NCI-H1048 (cell line): ENCODE data around the gene TRIM44.

Experiments
- DNase-seq: peaks from one replicate; lab custom pipeline; 2025; lab: John Stamatoyannopoulos, UW

The TRIM44 gene

GRCh38 chr11:35791088-35791958 is 128.7 kb downstream of the TRIM44 start:
- no peak for DNase-seq

DNA sequence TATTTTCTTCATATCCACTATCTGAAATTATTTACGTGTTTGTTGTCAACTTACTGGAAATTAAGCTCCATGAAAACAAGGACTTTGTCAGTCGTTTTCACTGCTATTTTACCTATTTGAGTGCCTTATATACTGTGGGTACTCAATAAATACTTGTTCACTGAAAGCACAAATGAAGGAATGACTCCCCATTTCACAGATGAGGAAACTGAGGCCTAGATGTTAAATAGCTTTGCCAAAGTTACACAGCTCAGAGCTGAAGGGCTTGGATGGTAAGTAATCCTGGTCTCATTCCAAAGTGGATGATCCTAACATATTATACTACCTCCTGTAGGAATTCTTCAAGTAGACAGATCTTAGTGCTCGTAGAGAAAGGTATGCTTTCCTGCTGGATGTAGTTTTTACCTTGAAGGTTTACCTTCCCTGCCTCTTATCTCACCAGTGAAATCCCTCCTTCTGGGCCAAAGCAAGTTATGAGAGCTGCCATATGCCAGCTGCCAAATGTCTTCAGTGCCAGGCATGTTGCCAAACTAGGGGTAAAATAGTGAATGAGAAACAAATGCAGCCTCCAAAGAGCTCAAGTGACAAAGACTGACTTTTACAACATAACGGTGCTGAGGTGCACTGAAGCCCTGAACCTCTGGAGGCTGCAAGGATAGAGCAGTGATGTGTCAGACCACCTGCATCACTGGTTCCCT is 129.7 kb downstream of the TRIM44 start:
- no peak for DNase-seq

GRCh38 chr11:35792846-35793192 is 130.2 kb downstream of the TRIM44 start:
- no peak for DNase-seq

GRCh38 chr11:35794333-35794732 is 131.8 kb downstream of the TRIM44 start:
- no peak for DNase-seq

DNA sequence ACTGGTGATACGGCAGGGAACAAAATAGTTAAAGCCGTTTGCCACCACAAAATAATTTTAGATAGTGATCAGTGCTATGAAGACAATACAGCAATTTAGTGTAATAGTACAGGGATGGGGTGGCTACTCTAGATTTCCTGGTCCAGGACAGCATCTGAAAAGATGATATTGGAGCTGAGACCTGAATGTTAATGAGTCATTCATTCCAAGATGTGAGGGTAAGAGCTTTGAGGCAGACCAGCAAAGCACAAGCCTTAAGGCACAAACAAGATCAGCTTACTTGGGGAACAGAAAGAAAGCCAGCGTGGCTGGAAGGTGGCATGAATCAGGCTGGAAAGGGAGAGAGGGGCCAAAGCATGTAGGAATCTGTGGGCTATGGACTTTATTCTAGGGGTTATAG is 132.3 kb downstream of the TRIM44 start:
- no peak for DNase-seq

- no peak for DNase-seq
Observed at GRCh38 chr11:35796562-35796961, 134.0 kb downstream of the TRIM44 start.

GRCh38 chr11:35798423-35798822 is 135.8 kb downstream of the TRIM44 start:
- DNase-seq = no peak

- DNase-seq = no peak
Observed at GRCh38 chr11:35798983-35799382, 136.4 kb downstream of the TRIM44 start.

DNA sequence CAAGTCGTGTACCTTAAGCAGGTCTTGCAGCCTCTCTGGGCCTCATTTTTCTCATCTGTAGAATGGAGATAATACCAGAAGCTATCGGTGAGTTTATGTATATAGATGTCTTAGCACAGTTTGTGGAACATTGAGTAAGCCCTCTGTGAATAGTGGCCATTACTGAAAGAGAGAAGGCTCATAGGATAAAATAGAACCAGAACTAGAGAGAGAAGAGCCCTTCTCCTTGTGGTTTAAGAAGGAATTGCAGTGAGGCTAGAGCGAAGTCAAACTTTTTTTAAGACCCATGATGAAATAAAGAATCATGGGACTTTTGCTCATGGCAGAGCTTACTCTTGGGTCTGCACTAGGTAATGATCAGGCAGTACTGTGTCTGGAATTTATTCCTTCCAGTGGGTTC is 137.1 kb downstream of the TRIM44 start:
- DNase-seq = no peak

- DNase-seq = no peak
Observed at GRCh38 chr11:35800970-35801953, 138.7 kb downstream of the TRIM44 start.

DNA sequence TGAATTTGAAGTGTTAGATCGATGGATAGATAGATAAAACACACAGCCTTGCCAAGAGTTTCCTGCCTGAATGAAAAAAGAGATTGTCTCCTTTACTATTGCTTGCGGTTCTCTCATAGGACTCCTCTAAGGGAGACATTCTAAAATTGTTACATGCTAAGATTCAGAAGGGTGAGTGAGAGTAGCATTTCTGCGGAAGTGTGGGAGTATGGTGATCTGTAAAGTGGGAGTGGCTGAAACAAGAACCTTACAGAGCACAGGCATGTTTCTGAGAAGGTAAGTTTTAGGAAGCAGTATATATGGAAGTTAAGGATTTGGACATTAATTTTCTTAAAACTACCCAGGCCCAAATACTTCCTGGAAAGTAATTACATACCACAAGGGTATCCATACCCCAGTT is 139.6 kb downstream of the TRIM44 start:
- no peak for DNase-seq

- DNase-seq = no peak
Observed at GRCh38 chr11:35802672-35803071, 140.1 kb downstream of the TRIM44 start.

GRCh38 chr11:35803115-35803514 is 140.5 kb downstream of the TRIM44 start:
- no peak for DNase-seq

DNA sequence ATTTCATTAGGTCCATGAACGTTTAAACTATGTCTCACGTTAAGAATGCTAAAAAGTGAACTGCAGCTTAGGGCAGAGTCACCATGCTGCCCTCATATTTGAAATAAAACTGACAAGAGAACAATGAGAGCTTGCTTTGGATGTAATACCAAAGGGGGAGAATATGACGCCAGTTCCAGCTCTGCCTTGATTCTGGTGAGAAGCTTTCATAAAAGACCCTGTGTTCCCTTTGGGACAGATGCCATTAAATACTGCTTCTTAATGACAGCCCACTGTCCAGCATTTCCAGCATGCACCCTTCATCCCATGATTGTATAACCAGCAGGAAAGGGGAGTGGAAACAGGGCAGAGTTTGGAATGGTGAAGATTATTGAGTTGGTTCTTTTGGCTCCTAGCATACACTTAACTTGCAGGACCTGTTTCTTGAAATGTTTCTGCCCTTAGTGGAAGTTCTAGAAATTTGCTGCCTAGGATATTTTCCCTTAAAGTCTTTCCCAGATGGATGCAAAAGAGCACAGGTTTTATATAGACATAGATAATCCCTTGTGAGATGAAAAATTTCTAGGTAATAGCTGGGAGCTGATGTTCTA is 142.0 kb downstream of the TRIM44 start:
- no peak for DNase-seq

- no peak for DNase-seq
Observed at GRCh38 chr11:35809561-35809960, 147.0 kb downstream of the TRIM44 start.

- no peak for DNase-seq
Observed at GRCh38 chr11:35810045-35810645, 147.6 kb downstream of the TRIM44 start.

- no peak for DNase-seq
Observed at GRCh38 chr11:35811783-35812182, 149.2 kb downstream of the TRIM44 start.

DNA sequence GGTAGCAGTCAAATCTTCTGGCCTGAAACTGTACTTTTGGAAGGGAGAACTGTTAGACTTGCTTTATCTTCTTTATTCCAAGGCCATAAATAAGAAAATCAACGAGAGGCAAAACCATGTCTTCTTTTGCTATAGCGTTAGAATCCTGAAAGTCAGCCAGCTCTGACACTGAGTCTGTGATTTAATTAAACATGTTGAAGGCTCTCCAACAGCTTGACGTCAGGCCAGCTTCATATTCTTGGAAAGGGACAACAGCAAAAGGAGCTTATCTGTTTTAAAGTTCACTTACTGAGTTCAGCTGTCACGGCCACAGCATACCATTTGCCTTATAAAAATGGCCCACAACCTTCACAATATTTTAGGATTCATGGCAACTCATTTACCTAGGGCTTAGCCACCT is 150.3 kb downstream of the TRIM44 start:
- DNase-seq = no peak

DNA sequence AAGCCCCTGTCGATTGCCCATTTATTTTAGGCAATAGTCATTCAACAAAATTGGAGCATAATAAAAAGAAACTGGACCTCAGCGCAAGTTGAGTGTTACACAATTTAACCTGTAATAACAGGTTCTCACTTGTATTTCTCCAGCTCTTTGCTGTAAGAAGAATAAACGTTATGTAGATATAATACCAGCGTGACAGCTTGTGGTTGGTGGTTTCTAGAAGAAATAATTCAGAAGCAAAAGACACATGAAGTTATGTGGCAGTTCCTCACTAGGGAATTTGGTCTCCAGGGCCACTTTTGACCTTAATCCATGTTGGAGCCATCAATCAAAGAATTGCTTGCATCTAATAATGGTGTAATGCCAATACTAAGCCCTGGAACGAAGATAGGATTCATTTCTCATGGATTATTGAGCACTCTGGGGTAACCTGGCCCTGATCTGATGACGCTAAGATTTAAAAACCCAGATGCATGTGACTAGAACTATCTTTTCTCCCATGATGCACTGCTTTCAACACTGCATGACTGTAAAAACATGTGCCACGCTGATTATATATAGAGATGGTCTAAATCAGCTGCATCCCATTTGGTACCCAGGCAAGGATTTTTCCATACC is 151.6 kb downstream of the TRIM44 start:
- no peak for DNase-seq

DNA sequence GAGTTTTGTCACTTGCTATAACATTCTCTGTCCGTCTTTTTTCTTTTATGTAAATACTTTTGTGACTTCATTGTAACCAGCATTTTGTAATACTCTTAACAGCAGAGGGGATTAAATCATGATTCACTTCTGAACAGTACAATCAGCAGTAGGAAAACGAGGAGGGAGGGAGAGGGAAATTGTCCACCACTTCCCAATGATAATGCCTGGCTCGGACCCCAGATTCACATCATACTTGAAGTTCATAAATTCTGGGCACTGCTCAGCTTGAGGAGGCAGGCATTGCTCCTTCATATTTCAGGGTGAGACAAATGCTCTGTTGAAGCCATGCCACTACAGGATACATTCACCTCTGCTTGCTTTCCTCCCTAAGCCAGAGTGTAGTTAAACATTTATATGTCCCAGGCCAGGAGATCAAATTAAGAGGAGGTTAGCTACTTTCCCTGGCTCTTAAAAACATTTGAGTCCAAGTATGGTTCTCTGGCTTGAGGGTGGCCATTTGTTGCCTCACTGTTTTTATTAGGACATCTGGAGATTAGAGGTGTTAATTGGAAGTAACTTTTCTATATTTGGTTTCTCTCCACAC is 152.2 kb downstream of the TRIM44 start:
- DNase-seq = no peak
